WTC11 (cell line): Measurements from ENCODE around the gene TSSK2.

ENCODE experiments used
- ESRRA ChIP-seq: sonication (generic); formaldehyde crosslinking; IDR thresholded peaks from 2 replicates; pipeline ENCODE4 v1.8.1; 2022; ENCODE audit warnings: mild to moderate bottlenecking, missing genetic modification reagents, borderline replicate concordance
- MAX ChIP-seq: sonication (generic); formaldehyde crosslinking; IDR thresholded peaks from 2 replicates; pipeline ENCODE4 v1.8.0; 2022; ENCODE audit warnings: mild to moderate bottlenecking, missing genetic modification reagents
- MYBL2 ChIP-seq: sonication (generic); formaldehyde crosslinking; IDR thresholded peaks from 2 replicates; pipeline ENCODE4 v1.8.1; 2023; ENCODE audit warnings: mild to moderate bottlenecking, moderate library complexity, missing genetic modification reagents
- SMAD3 ChIP-seq: sonication (generic); formaldehyde crosslinking; IDR thresholded peaks from 2 replicates; pipeline ENCODE4 v1.8.0; 2022; ENCODE audit warnings: missing genetic modification reagents, mild to moderate bottlenecking, borderline replicate concordance
- SP1 ChIP-seq: sonication (generic); formaldehyde crosslinking; conservative IDR thresholded peaks from 2 replicates; pipeline ENCODE4 v1.8.1; 2022; ENCODE audit warnings: missing genetic modification reagents
- ZNF232 ChIP-seq: sonication (generic); formaldehyde crosslinking; IDR thresholded peaks from 2 replicates; pipeline ENCODE4 v1.8.0; 2022; ENCODE audit warnings: mild to moderate bottlenecking, missing genetic modification reagents
- ZNF532 ChIP-seq: fragments of 250-450 bp; sonication (Bioruptor Pico); IDR thresholded peaks from 2 replicates; pipeline ENCODE4 v1.9.0; 2021; ENCODE audit warnings: mild to moderate bottlenecking, borderline replicate concordance
- TF ChIP-seq, protein P1 (sequence below): fragments of 200-600 bp; IDR thresholded peaks from 2 replicates; pipeline ENCODE4 v1.8.0; 2022; ENCODE audit warnings: antibody characterized with exemption

DNA sequence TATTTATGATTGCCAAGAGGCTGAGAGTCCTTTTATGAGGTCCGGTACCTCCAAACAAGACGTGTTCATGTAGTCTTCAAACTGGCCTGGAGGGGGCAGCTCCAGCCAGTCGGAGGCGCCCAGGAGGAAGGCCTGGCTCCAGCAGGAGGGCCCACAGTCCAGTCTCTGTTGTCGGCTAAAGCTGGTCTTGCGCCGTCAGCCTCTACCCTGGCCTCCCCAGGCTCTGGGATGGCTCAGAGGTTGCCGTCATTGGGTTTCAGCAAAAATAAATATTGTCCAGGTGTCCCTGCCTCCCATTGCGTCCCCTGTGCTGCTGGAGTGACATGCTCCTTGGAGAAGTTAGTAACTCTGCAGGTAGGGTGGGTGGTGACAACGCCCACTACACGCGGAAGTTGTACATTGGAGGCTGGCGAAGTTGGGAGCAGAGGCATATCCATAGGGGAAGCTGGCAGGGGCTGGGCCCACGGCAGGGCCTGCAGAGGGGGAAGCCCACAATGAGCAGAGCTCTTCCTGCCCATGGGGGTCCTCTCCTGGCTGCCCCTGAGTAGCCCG is 48.5 kb downstream of the TSSK2 start:
- TF ChIP-seq, protein P1, sequence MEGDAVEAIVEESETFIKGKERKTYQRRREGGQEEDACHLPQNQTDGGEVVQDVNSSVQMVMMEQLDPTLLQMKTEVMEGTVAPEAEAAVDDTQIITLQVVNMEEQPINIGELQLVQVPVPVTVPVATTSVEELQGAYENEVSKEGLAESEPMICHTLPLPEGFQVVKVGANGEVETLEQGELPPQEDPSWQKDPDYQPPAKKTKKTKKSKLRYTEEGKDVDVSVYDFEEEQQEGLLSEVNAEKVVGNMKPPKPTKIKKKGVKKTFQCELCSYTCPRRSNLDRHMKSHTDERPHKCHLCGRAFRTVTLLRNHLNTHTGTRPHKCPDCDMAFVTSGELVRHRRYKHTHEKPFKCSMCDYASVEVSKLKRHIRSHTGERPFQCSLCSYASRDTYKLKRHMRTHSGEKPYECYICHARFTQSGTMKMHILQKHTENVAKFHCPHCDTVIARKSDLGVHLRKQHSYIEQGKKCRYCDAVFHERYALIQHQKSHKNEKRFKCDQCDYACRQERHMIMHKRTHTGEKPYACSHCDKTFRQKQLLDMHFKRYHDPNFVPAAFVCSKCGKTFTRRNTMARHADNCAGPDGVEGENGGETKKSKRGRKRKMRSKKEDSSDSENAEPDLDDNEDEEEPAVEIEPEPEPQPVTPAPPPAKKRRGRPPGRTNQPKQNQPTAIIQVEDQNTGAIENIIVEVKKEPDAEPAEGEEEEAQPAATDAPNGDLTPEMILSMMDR = peak; percentile 59
- TF ChIP-seq MYBL2 (CRISPR knock-in tag) = no peak
- TF ChIP-seq ZNF232 (CRISPR knock-in tag) = no peak
- no peak for TF ChIP-seq SMAD3 (CRISPR knock-in tag)
- no peak for TF ChIP-seq ZNF532
- no peak for TF ChIP-seq SP1 (CRISPR knock-in tag)
- no peak for TF ChIP-seq MAX (CRISPR knock-in tag)
- TF ChIP-seq ESRRA (CRISPR knock-in tag) = no peak
